Stimulated activated CD8-positive, alpha-beta memory T cell treated with anti-CD3 and anti-CD28 coated beads, Interleukin-15, amount 100 ng/mL, for 1 hour (primary cell): Measurements from ENCODE around the gene TLX3.
"Not testable (repeated sequence)": the region's sequence is repeated elsewhere in the genome, so short reads cannot be mapped to it uniquely, and the experiment has no call there.

Source experiments
- DNase-seq: peaks from one replicate; pipeline ENCODE4 v3.0.0-alpha.2; 2020; ENCODE audit warnings: low read depth

TLX3 gene

DNA sequence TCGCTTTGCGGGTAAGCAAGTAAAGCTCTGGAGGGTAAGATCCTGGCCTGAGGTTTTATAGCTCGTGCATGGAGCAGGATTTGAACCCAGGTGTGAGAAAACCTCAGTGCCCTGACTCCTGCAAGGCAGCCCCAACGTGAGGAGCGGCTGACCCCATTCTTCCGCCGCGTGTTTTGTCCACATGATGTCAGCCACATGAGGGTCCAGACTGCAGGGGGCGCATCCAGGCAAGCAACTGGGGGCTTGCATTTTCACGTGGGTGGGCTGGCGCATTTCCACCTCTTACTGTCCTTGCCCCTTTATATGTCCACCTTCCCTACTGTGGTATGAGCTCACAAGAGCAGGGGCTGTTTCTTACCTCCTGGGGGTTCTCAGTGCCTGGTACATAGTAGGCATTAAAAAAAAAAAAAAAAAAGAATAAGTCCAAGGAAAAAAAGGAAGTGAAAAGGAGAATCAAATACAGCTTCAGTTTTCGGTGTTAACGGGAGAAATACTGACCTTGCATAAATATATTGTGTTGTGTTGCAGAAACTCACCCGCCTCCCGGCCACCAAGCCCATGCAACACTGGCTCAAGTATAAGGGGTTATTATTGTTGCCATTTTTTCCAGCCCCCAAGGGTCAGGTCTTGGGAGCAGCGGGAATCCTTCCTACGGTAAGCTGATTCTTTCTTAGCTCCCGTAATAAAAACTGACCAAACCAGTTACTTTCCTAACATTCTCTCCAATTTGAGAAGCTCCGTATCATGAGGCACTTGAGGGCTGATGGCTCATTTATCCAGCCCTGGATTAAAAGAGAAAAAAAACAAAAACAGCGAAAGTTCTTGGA is 15.0 kb downstream of the TLX3 start:
- DNase-seq = no peak

DNA sequence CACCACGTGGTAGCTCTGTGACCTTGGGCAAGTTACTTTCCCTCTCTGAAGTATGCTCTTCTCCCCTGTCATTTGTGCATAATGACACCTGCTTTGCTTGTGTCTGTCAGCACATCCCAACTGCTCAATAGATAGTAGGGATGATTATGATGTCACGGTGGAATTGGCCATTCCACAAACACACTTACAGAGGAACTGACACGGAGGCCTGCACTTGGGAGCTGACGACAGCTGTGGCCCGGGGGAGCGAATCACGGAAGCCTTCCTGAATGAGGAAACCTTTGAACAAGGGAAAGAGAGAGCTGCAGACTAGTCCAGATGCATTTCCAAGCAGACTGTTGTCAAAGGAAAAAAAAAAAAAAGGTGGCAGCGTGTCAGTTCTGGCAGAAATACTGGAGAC is 21.0 kb downstream of the TLX3 start:
- DNase-seq = no peak

GRCh38 chr5:171335616-171336015 is 26.6 kb downstream of the TLX3 start:
- no peak for DNase-seq

DNA sequence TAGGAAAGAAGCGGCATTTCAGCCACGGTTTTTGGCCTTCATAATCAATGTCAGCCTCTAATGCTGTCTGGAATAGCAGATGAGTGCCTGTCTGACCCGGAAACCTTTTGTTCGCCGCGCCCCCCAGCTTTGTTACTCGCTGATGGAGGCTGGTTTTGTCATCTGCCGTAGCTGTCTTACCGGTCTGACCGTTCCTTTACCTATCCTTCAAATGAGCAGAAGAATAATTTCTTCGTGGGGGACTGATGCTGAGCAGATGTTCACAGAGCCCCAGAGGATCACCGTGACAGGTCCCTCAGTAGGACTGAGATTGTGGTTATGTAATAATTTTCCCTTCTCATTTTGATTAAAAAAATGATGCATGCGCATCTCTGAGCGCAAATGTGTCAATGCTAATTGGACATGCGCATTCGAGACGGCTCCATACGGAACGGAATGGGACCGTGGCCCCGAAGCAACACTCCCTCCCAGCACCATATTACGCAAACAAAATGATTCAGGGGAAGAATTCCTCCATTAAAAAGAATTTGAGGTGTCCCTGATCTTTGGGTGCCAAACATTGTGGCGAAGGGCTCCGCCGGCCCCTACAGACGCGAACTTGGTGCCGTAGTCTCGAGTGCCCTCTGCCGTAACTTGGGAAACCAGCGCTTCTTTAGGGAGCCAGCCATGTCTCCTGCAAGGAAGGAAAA is 27.6 kb downstream of the TLX3 start:
- DNase-seq = no peak

DNA sequence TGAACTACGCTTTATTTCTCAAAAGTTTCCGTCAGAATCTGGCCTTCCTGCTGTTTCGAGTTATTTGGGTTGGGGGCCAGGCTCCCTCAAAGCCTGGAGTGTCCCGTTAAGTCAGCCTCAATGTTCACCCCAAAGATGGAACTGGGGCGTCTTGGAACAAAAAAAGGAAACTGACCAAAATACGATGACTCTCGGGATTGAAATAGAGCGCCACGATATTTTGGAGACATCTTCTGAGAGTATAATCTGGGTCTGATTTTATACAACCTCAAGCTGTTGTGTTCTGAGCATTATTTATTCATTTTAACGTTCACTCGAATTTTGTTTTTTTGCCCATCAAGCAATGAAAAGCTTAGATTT is 28.1 kb downstream of the TLX3 start:
- DNase-seq = no peak

- DNase-seq = no peak
These were observed 31.0 kb downstream of the TLX3 start for GRCh38 chr5:171340042-171340441.

- DNase-seq = no peak
These were observed 31.4 kb downstream of the TLX3 start for GRCh38 chr5:171340491-171340890.

DNA sequence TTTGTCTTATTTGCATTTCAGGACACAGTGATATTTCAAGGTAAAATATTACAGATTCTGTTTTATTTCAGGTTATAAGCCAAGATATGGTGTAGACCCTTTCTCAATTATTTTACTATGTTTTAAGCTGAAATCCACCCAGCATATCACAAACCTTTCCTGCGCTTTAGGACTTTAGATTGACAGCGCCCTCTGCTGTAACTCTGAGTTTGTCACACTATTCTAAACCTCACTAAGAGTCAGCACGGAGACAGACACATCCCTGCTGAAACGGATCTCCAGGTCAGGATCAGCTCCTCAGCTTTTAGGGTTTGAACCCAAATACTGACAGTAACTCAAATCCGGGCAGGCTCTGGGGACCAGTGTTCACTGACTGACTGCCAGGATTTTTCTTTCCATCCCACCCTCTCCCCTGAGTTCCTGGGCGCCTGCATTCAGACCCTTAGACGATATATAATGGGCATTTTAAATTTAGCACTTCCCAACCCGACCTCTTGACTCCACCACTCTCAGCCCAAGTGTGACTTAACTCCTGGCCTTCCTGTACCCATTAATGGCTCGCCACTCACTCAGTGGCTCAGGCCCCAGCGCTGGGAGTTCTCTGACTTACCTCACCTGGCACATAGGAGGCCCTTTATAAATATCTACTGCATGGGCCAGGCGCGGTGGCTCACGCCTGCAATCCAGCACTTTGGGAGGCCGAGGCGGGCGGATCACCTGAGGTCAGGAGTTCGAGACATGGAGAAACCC is 33.5 kb downstream of the TLX3 start:
- no peak for DNase-seq

- no peak for DNase-seq
These were observed 36.0 kb downstream of the TLX3 start for GRCh38 chr5:171344936-171345608.

DNA sequence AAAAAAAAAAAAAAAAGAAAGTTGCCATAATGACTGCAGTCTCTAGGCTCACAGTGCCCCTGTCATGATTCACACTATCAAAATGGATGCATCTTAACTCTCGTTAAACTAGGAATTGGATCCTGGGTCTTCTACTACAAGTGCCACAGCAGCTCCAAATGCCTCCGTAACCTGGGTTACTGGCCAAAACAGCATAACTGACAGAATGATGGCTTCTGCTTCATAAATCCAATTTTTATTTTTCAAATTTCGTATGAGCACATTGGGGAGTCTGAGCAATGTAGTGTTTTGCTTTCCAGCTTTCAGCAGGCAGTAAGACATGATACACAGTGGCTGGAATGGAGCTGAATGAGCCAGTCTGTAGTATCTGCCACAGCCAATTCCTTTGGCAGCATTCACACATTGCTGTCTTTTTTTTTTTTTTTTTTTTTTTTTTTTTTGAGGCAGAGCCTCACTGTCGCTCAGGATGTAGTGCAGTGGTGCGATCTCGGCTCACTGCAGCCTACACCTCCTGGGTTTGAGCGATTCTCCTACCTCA is 42.6 kb downstream of the TLX3 start:
- DNase-seq = no peak

DNA sequence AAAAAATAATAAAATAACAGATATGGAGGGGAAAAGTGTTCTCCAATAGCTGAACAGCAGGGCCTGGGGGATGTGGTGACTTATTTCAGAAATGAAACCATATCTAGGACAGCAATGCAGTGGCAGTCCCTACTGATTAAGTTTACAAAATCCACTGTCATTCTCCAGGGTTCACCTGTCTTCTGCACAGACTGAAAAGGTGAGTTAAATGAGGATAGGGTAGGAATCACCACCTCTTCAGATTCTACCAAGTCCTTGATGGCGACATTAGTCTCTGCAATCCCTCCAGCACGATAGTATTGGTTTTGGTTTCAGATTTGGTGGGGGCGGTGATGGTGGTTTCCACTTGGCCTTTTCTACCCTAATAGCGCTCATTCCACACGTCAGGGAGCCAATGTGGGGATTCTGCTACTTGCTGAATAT is 46.3 kb downstream of the TLX3 start:
- DNase-seq = no peak

- no peak for DNase-seq
These were observed 48.8 kb downstream of the TLX3 start for GRCh38 chr5:171357843-171358242.

GRCh38 chr5:171361151-171361550 is 52.1 kb downstream of the TLX3 start:
- not testable (repeated sequence) for DNase-seq
